Liver (tissue), 9 donors: ENCODE data around the gene RGMA. TPM values are rescaled to one million over a fixed set of nuclear protein-coding genes. Genes with fewer than 3 reads are reported as not detected.

ENCODE experiments used
- DNase-seq: peaks from one replicate; pipeline ENCODE4 v3.0.0-alpha.2; 2017; ENCODE audit warnings: low spot score
- H3K27ac ChIP-seq, 2 donors: one replicate each; pipeline ENCODE4 v1.7.0; 2013; ENCODE audit warnings: inconsistent platforms in 2 of 2, low read length in 2 of 2, control low read depth in 1 of 2, low read depth in 1 of 2, mild to moderate bottlenecking in 1 of 2
- H3K27me3 ChIP-seq, 4 donors: one replicate each; pipeline versions ENCODE4 v1.6.1 to v1.7.0; 2013; ENCODE audit warnings: low read length in 3 of 4, inconsistent platforms in 1 of 4, mild to moderate bottlenecking in 1 of 4, moderate library complexity in 1 of 4; ENCODE audit not compliant: control insufficient read depth in 4 of 4, insufficient read depth in 4 of 4
- H3K36me3 ChIP-seq, 4 donors: one replicate each; pipeline versions ENCODE4 v1.6.1 to v1.7.0; 2013; ENCODE audit warnings: low read length in 3 of 4, mild to moderate bottlenecking in 3 of 4, low read depth in 1 of 4, moderate library complexity in 1 of 4; ENCODE audit not compliant: control insufficient read depth in 4 of 4, insufficient read depth in 3 of 4
- H3K4me1 ChIP-seq, 4 donors: one replicate each; pipeline versions ENCODE4 v1.6.1 to v1.7.0; 2013; ENCODE audit warnings: low read length in 3 of 4, mild to moderate bottlenecking in 3 of 4, moderate library complexity in 1 of 4; ENCODE audit not compliant: control insufficient read depth in 4 of 4, insufficient read depth in 4 of 4
- H3K4me3 ChIP-seq, 3 donors: one replicate each; pipeline versions ENCODE4 v1.6.1 to v1.7.0; 2013; ENCODE audit warnings: low read length in 3 of 3, control low read depth in 1 of 3, low read depth in 1 of 3, mild to moderate bottlenecking in 1 of 3
- H3K9ac ChIP-seq, 2 donors: one replicate each; pipeline ENCODE4 v1.7.0; 2013; ENCODE audit warnings: low read length in 2 of 2, mild to moderate bottlenecking in 2 of 2, moderate library complexity in 2 of 2, control low read depth in 1 of 2, low read depth in 1 of 2
- H3K9me3 ChIP-seq, 4 donors: one replicate each; pipeline versions ENCODE4 v1.6.1 to v1.7.0; 2013; ENCODE audit warnings: low read length in 3 of 4; ENCODE audit not compliant: control insufficient read depth in 4 of 4
- FOXA1 ChIP-seq: IDR thresholded peaks from 2 replicates; pipeline ENCODE4 v1.6.1; 2016; ENCODE audit warnings: antibody characterized with exemption
- FOXA2 ChIP-seq: IDR thresholded peaks from 2 replicates; pipeline ENCODE4 v1.6.1; 2016; ENCODE audit warnings: antibody characterized with exemption
- GABPA ChIP-seq, 2 donors: IDR thresholded peaks in 1 of 2; conservative IDR thresholded peaks in 1 of 2; 2 replicates each; pipeline ENCODE4 v1.6.1; 2016; ENCODE audit warnings: antibody characterized with exemption in 2 of 2, mild to moderate bottlenecking in 1 of 2, moderate library complexity in 1 of 2
- HNF4A ChIP-seq, 2 donors: conservative IDR thresholded peaks; 2 replicates each; pipeline ENCODE4 v1.6.1; 2016; ENCODE audit warnings: antibody characterized with exemption in 2 of 2, mild to moderate bottlenecking in 2 of 2
- HNF4G ChIP-seq: IDR thresholded peaks from 2 replicates; pipeline ENCODE4 v1.6.1; 2016; ENCODE audit warnings: antibody characterized with exemption
- NR2F2 ChIP-seq: IDR thresholded peaks from 2 replicates; pipeline ENCODE4 v1.6.1; 2016; ENCODE audit warnings: antibody characterized with exemption
- RAD21 ChIP-seq, 2 donors: IDR thresholded peaks; 2 replicates each; pipeline ENCODE4 v1.6.1; 2016; ENCODE audit warnings: antibody characterized with exemption in 2 of 2, mild to moderate bottlenecking in 2 of 2
- RXRA ChIP-seq, 2 donors: IDR thresholded peaks; 2 replicates each; pipeline ENCODE4 v1.6.1; 2017 to 2018; ENCODE audit warnings: antibody characterized with exemption in 2 of 2, mild to moderate bottlenecking in 1 of 2
- YY1 ChIP-seq: IDR thresholded peaks from 2 replicates; pipeline ENCODE4 v1.6.1; 2016; ENCODE audit warnings: antibody characterized with exemption, mild to moderate bottlenecking
- WGBS: extraction: QIAGEN DNeasy Blood & Tissue Kit; methylation state at CpG from one replicate; pipeline ENCODE4 v1.1.7; 2013; 5-methylcytosine and 5-hydroxymethylcytosine counted together
- polyA plus RNA-seq, 2 donors: library from polyadenylated mRNA; stranded (reverse) in 1 of 2; unstranded in 1 of 2; fragments of 200-250 nt in 1 of 2; fragments of >200 nt in 1 of 2; fragmentation: Nextera tagmentation in 1 of 2; extraction: Ambion mirVana in 1 of 2; gene quantifications; one replicate each; pipeline versions ENCODE4 v1.2.1 to v1.2.3, GENCODE V29; 2013 to 2015
- total RNA-seq, 2 donors: library from RNA; depleted of rRNA; stranded (reverse); fragments of >200 nt; gene quantifications; one replicate each; pipeline ENCODE4 v1.2.3, GENCODE V29; 2014
- TF ChIP-seq, protein P1 (sequence below): IDR thresholded peaks from 2 replicates; pipeline ENCODE4 v1.6.1; 2016; ENCODE audit warnings: antibody characterized with exemption
- TF ChIP-seq, protein P2 (sequence below): fragments of 150-350 bp; IDR thresholded peaks from 2 replicates; pipeline ENCODE4 v1.5.1; 2017; ENCODE audit warnings: improper control_type of control experiment, low read depth, low read length; ENCODE audit not compliant: missing input control
- TF ChIP-seq, protein P3 (sequence below): IDR thresholded peaks from 2 replicates; pipeline ENCODE4 v1.6.1; 2016; ENCODE audit warnings: antibody characterized with exemption
- TF ChIP-seq, protein P4 (sequence below): IDR thresholded peaks from 2 replicates; pipeline ENCODE4 v1.6.1; 2016; ENCODE audit warnings: antibody characterized with exemption, mild to moderate bottlenecking
- donor health status: healthy.
- donor health status: healthy.
- donor health status: healthy.
- donor health status: healthy.
- donor health status: healthy.

RGMA gene
- total and polyA plus RNA-seq, 4 donors = 0.15 to 0.33 (median 0.18) TPM; not detected in 1

DNA sequence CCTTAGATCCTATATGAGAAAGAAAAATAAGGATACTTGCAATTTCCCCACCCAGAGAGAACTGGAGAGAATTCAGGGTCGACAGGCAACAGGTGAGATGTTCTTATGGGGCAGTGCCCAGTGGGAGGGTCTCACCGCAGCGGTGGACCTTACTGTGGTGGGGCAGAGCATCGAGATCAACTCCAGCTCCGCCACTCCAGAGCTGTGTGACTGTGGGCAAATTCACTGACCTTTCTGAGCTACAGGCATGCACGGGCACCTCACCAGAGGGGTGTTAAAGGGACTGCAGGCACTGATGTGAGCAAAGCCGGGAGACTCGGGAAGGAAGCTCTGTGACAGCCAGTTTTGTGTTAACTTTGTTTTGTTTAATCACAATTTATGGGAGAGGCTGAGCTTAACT lies 30.9 kb downstream of the RGMA start:
- Histone ChIP-seq H3K36me3 (no peaks in the 10 kb centered on the region), H3K4me1 (peaks cover 0 to 3% (median 1%) of the 10 kb centered on the region in 4 donors), H3K9ac (no peak overlapping the region), H3K27ac (no peak overlapping the region), H3K27me3 (no peaks in the 10 kb centered on the region), H3K9me3 (no peaks in the 10 kb centered on the region), H3K4me3 (no peak overlapping the region)
- TF ChIP-seq, protein P1, sequence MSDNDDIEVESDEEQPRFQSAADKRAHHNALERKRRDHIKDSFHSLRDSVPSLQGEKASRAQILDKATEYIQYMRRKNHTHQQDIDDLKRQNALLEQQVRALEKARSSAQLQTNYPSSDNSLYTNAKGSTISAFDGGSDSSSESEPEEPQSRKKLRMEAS = no peak
- no peak for DNase-seq
- 79% methylated on average over 8 of the region's 8 CpGs for whole genome bisulfite sequencing

DNA sequence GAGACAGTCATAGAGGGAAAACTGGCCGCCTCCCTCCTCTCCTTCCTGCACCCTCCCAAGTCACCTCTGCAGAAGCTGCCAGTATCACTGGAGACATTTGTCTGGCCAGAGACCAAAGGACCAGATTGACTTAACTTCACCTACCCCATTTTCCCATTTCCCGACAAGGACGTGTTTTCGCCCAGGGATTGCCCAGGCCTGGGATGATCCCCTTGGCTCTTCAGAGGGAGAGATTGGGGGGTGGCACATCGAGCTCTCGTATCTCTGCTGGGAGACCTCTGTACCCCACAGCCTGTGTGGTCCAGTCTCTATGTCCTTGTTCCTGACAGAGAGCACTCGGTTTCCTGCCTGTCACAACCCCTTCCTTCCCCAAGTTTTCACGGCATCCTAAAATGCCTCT lies 31.4 kb downstream of the RGMA start:
- H3K9ac ChIP-seq = no peak overlapping the region
- H3K4me1 ChIP-seq = peaks cover 0 to 3% (median 1%) of the 10 kb centered on the region in 4 donors
- H3K9me3 ChIP-seq = no peaks in the 10 kb centered on the region
- 82% methylated on average over 8 of the region's 8 CpGs for WGBS
- TF ChIP-seq FOXA1 (no peak), HNF4G (no peak), FOXA2 (no peak)
- TF ChIP-seq, protein P2, sequence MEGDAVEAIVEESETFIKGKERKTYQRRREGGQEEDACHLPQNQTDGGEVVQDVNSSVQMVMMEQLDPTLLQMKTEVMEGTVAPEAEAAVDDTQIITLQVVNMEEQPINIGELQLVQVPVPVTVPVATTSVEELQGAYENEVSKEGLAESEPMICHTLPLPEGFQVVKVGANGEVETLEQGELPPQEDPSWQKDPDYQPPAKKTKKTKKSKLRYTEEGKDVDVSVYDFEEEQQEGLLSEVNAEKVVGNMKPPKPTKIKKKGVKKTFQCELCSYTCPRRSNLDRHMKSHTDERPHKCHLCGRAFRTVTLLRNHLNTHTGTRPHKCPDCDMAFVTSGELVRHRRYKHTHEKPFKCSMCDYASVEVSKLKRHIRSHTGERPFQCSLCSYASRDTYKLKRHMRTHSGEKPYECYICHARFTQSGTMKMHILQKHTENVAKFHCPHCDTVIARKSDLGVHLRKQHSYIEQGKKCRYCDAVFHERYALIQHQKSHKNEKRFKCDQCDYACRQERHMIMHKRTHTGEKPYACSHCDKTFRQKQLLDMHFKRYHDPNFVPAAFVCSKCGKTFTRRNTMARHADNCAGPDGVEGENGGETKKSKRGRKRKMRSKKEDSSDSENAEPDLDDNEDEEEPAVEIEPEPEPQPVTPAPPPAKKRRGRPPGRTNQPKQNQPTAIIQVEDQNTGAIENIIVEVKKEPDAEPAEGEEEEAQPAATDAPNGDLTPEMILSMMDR = no peak
- no peak overlapping the region for H3K27ac ChIP-seq
- H3K27me3 ChIP-seq = no peaks in the 10 kb centered on the region
- no peak overlapping the region for H3K4me3 ChIP-seq
- no peak for DNase-seq
- no peaks in the 10 kb centered on the region for H3K36me3 ChIP-seq

DNA sequence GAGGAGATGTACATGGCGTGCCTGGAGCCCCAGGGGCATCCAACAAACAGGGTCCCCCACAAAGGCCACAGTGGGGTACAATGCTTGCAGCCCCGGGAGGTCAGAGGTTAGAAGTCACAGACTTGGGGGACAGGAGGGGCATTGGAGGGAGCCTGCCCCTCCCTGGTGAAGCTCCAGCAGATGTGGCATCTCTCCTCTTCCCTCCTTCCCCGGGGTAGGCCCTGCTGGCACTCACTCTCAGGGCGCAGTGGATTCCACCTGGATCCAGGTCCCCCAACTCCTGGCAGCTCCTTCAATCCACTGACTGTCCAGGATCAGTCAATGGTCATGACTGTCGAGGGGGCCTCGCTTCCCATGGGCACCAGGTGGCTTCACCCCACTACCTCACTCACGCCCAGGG lies 32.2 kb downstream of the RGMA start:
- WGBS = 90% methylated on average over 7 of the region's 7 CpGs
- Histone ChIP-seq H3K9ac (no peak overlapping the region), H3K4me3 (no peak overlapping the region), H3K4me1 (peaks cover 0 to 3% (median 1%) of the 10 kb centered on the region in 4 donors), H3K27ac (no peak overlapping the region), H3K27me3 (no peaks in the 10 kb centered on the region), H3K9me3 (no peaks in the 10 kb centered on the region), H3K36me3 (no peaks in the 10 kb centered on the region)
- no peak for DNase-seq
- TF ChIP-seq FOXA1 = no peak
- TF ChIP-seq RAD21 (IDR thresholded peaks at IDR 0.05) = no peak
- no peak for TF ChIP-seq HNF4A (conservative IDR thresholded peaks at IDR 0.05)
- no peak for TF ChIP-seq NR2F2
- TF ChIP-seq, protein P3, sequence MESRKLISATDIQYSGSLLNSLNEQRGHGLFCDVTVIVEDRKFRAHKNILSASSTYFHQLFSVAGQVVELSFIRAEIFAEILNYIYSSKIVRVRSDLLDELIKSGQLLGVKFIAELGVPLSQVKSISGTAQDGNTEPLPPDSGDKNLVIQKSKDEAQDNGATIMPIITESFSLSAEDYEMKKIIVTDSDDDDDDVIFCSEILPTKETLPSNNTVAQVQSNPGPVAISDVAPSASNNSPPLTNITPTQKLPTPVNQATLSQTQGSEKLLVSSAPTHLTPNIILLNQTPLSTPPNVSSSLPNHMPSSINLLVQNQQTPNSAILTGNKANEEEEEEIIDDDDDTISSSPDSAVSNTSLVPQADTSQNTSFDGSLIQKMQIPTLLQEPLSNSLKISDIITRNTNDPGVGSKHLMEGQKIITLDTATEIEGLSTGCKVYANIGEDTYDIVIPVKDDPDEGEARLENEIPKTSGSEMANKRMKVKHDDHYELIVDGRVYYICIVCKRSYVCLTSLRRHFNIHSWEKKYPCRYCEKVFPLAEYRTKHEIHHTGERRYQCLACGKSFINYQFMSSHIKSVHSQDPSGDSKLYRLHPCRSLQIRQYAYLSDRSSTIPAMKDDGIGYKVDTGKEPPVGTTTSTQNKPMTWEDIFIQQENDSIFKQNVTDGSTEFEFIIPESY = no peak
- TF ChIP-seq FOXA2 = no peak
- no peak for TF ChIP-seq GABPA (IDR thresholded peaks at IDR 0.05 in 1 of 2, conservative IDR thresholded peaks at IDR 0.05 in 1 of 2)
- TF ChIP-seq, protein P2 = no peak
- no peak for TF ChIP-seq RXRA (IDR thresholded peaks at IDR 0.05)
- TF ChIP-seq, protein P4, sequence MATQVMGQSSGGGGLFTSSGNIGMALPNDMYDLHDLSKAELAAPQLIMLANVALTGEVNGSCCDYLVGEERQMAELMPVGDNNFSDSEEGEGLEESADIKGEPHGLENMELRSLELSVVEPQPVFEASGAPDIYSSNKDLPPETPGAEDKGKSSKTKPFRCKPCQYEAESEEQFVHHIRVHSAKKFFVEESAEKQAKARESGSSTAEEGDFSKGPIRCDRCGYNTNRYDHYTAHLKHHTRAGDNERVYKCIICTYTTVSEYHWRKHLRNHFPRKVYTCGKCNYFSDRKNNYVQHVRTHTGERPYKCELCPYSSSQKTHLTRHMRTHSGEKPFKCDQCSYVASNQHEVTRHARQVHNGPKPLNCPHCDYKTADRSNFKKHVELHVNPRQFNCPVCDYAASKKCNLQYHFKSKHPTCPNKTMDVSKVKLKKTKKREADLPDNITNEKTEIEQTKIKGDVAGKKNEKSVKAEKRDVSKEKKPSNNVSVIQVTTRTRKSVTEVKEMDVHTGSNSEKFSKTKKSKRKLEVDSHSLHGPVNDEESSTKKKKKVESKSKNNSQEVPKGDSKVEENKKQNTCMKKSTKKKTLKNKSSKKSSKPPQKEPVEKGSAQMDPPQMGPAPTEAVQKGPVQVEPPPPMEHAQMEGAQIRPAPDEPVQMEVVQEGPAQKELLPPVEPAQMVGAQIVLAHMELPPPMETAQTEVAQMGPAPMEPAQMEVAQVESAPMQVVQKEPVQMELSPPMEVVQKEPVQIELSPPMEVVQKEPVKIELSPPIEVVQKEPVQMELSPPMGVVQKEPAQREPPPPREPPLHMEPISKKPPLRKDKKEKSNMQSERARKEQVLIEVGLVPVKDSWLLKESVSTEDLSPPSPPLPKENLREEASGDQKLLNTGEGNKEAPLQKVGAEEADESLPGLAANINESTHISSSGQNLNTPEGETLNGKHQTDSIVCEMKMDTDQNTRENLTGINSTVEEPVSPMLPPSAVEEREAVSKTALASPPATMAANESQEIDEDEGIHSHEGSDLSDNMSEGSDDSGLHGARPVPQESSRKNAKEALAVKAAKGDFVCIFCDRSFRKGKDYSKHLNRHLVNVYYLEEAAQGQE = no peak
- TF ChIP-seq YY1 = no peak
- TF ChIP-seq HNF4G = no peak
